Ishikawa (cell line): Measurements from ENCODE around the gene ALDH3A2.

Experiments
- CREB1 ChIP-seq: IDR thresholded peaks from 2 replicates; pipeline ENCODE4 v1.6.1; 2012; ENCODE audit warnings: low read depth
- EP300 ChIP-seq: IDR thresholded peaks from 2 replicates; pipeline ENCODE4 v1.6.1; 2012; ENCODE audit warnings: borderline replicate concordance
- NFIC ChIP-seq: IDR thresholded peaks from 2 replicates; pipeline ENCODE4 v1.6.1; 2012
- RAD21 ChIP-seq: IDR thresholded peaks from 2 replicates; pipeline ENCODE4 v1.6.1; 2012; ENCODE audit warnings: low read depth
- ZBTB7A ChIP-seq: IDR thresholded peaks from 2 replicates; pipeline ENCODE4 v1.6.1; 2012; ENCODE audit warnings: low read depth
- TF ChIP-seq, protein P1 (sequence below): IDR thresholded peaks from 2 replicates; pipeline ENCODE4 v1.6.1; 2012; ENCODE audit warnings: low read depth, mild to moderate bottlenecking
- TF ChIP-seq, protein P2 (sequence below): IDR thresholded peaks from 2 replicates; pipeline ENCODE4 v1.6.1; 2012

DNA sequence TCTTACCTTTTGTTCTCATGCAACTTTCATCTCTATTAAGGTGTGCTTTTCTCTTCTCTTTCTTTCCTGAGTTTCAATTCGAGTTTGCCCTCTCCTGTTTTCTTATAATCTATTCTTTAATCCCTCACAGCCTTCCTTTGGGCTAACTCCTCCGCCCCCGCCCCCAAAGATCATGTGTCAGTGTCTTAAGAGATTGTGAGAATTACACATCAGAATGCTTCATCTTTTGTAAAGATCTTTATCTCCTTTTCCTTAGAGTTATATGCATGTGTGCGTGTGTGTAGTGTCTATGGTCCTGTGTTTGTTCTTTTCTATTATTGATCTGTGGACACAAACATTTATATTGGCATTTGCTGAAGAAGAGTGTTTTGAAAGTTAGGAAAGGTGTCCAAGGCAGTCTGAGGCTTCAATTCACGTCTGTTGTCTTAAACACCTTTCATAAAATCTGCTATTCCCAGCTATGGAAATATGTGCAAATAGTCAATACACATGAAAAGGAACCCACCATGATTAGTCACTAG is 6.1 kb upstream of the ALDH3A2 start:
- no peak for TF ChIP-seq RAD21
- TF ChIP-seq CREB1: no peak
- TF ChIP-seq ZBTB7A: no peak
- TF ChIP-seq NFIC: no peak
- TF ChIP-seq EP300: no peak
- TF ChIP-seq, protein P1, sequence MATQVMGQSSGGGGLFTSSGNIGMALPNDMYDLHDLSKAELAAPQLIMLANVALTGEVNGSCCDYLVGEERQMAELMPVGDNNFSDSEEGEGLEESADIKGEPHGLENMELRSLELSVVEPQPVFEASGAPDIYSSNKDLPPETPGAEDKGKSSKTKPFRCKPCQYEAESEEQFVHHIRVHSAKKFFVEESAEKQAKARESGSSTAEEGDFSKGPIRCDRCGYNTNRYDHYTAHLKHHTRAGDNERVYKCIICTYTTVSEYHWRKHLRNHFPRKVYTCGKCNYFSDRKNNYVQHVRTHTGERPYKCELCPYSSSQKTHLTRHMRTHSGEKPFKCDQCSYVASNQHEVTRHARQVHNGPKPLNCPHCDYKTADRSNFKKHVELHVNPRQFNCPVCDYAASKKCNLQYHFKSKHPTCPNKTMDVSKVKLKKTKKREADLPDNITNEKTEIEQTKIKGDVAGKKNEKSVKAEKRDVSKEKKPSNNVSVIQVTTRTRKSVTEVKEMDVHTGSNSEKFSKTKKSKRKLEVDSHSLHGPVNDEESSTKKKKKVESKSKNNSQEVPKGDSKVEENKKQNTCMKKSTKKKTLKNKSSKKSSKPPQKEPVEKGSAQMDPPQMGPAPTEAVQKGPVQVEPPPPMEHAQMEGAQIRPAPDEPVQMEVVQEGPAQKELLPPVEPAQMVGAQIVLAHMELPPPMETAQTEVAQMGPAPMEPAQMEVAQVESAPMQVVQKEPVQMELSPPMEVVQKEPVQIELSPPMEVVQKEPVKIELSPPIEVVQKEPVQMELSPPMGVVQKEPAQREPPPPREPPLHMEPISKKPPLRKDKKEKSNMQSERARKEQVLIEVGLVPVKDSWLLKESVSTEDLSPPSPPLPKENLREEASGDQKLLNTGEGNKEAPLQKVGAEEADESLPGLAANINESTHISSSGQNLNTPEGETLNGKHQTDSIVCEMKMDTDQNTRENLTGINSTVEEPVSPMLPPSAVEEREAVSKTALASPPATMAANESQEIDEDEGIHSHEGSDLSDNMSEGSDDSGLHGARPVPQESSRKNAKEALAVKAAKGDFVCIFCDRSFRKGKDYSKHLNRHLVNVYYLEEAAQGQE: no peak
- TF ChIP-seq, protein P2, sequence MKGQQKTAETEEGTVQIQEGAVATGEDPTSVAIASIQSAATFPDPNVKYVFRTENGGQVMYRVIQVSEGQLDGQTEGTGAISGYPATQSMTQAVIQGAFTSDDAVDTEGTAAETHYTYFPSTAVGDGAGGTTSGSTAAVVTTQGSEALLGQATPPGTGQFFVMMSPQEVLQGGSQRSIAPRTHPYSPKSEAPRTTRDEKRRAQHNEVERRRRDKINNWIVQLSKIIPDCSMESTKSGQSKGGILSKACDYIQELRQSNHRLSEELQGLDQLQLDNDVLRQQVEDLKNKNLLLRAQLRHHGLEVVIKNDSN: no peak
